K562 (cell line): Measurements from ENCODE around the gene GMPR. TPM values are rescaled to one million over a fixed set of nuclear protein-coding genes. Genes with fewer than 3 reads are reported as not detected.

Experiments used
- ATF4 ChIP-seq: fragments of 450-650 bp; formaldehyde crosslinking; IDR thresholded peaks from 2 replicates; pipeline ENCODE4 v1.4.0; 2022; ENCODE audit warnings: mild to moderate bottlenecking, moderate library complexity
- C11orf30 ChIP-seq: fragments of 450-650 bp; IDR thresholded peaks from 2 replicates; pipeline ENCODE4 v1.6.1; 2016; ENCODE audit warnings: low read depth, mild to moderate bottlenecking
- CEBPB ChIP-seq: fragments of 450-650 bp; IDR thresholded peaks from 2 replicates; pipeline ENCODE4 v1.6.1; 2016; ENCODE audit warnings: missing genetic modification characterization, missing compliant biosample characterization
- CHD2 ChIP-seq: IDR thresholded peaks from 2 replicates; pipeline ENCODE4 v1.6.1; 2011; ENCODE audit warnings: low read depth, low read length
- CHD4 ChIP-seq: fragments of 200-600 bp; sonication (generic); IDR thresholded peaks from 3 replicates; pipeline ENCODE4 v1.6.1; 2012; ENCODE audit warnings: low read depth, mild to moderate bottlenecking, mixed read lengths, low read length, inconsistent platforms; ENCODE audit not compliant: insufficient read depth, insufficient replicate concordance, poor library complexity, severe bottlenecking
- CREB3L1 ChIP-seq: fragments of 450-650 bp; IDR thresholded peaks from 2 replicates; pipeline ENCODE4 v1.6.1; 2014; ENCODE audit warnings: low read depth, mild to moderate bottlenecking, moderate library complexity, borderline replicate concordance
- GABPB1 ChIP-seq: sonication (generic); formaldehyde crosslinking; IDR thresholded peaks from 2 replicates; pipeline ENCODE4 v1.8.0; 2022; ENCODE audit warnings: mild to moderate bottlenecking, missing genetic modification reagents
- ID3 ChIP-seq, 2 experiments: fragments of 250-450 bp in 1 of 2; fragments of 450-650 bp in 1 of 2; sonication (Bioruptor Pico) in 1 of 2; IDR thresholded peaks; 2 replicates each; pipeline versions ENCODE4 v1.6.1 to v1.8.0; 2016 to 2021; ENCODE audit warnings: mild to moderate bottlenecking in 2 of 2, moderate library complexity in 2 of 2, missing compliant biosample characterization in 1 of 2, missing genetic modification characterization in 1 of 2
- KDM2B ChIP-seq: fragments of 250-450 bp; sonication (Bioruptor Pico); IDR thresholded peaks from 2 replicates; pipeline ENCODE4 v1.8.0; 2021; ENCODE audit warnings: mild to moderate bottlenecking, moderate library complexity
- MBD2 ChIP-seq: sonication (generic); IDR thresholded peaks from 2 replicates; pipeline ENCODE4 v1.6.1; 2016; ENCODE audit warnings: low read depth, borderline replicate concordance
- MEF2D ChIP-seq: conservative IDR thresholded peaks from 2 replicates; pipeline ENCODE4 v1.6.1; 2016; ENCODE audit warnings: low read depth, missing genetic modification characterization, missing compliant biosample characterization
- NCOA6 ChIP-seq: fragments of 450-650 bp; IDR thresholded peaks from 2 replicates; pipeline ENCODE4 v1.6.1; 2017; ENCODE audit warnings: mild to moderate bottlenecking
- PRPF4 ChIP-seq: fragments of 200-400 bp; formaldehyde crosslinking; IDR thresholded peaks from one replicate; pipeline ENCODE4 v1.6.1; 2017; ENCODE audit warnings: low read length, low read depth, mild to moderate bottlenecking; ENCODE audit not compliant: insufficient read depth, poor library complexity, severe bottlenecking
- SMAD4 ChIP-seq: fragments of 250-450 bp; sonication (Bioruptor Pico); conservative IDR thresholded peaks from 2 replicates; pipeline ENCODE4 v1.8.0; 2021; ENCODE audit warnings: inconsistent platforms, mild to moderate bottlenecking, moderate library complexity
- TCF15 ChIP-seq: fragments of 250-450 bp; sonication (Bioruptor Pico); IDR thresholded peaks from 2 replicates; pipeline ENCODE4 v1.8.0; 2022; ENCODE audit warnings: moderate library complexity, mild to moderate bottlenecking, inconsistent platforms
- XRCC4 ChIP-seq: IDR thresholded peaks from one replicate; pipeline ENCODE4 v1.6.1; 2011; ENCODE audit not compliant: insufficient read depth, insufficient read length; ENCODE audit errors: extremely low read depth
- YY1 ChIP-seq, 3 experiments: IDR thresholded peaks; 2 replicates each; pipeline ENCODE4 v1.6.1; 2011; ENCODE audit warnings: low read length in 2 of 3, mild to moderate bottlenecking in 2 of 3, moderate library complexity in 2 of 3, borderline replicate concordance in 1 of 3, control low read depth in 1 of 3, low read depth in 1 of 3; ENCODE audit not compliant: insufficient read depth in 3 of 3, insufficient replicate concordance in 2 of 3, control insufficient read depth in 1 of 3, insufficient read length in 1 of 3; ENCODE audit errors: extremely low read depth in 1 of 3
- ZNF253 ChIP-seq: fragments of 250-450 bp; sonication (Bioruptor Pico); conservative IDR thresholded peaks from 2 replicates; pipeline ENCODE4 v1.6.1; 2021; ENCODE audit warnings: mild to moderate bottlenecking
- ZNF507 ChIP-seq: conservative IDR thresholded peaks from 2 replicates; pipeline ENCODE4 v1.6.1; 2017; ENCODE audit warnings: missing genetic modification characterization, missing compliant biosample characterization
- ZNF707 ChIP-seq: fragments of 250-450 bp; sonication (Bioruptor Pico); conservative IDR thresholded peaks from 2 replicates; pipeline ENCODE4 v1.8.0; 2022; ENCODE audit warnings: inconsistent platforms, mild to moderate bottlenecking, moderate library complexity
- ZNF740 ChIP-seq, 3 experiments: fragments of 200-800 bp in 1 of 3; sonication (Bioruptor generic) in 1 of 3; sonication (generic) in 1 of 3; formaldehyde crosslinking in 1 of 3; IDR thresholded peaks; 2 replicates each; pipeline versions ENCODE4 v1.6.1 to v1.8.0; 2016 to 2022; ENCODE audit warnings: mild to moderate bottlenecking in 2 of 3, missing compliant biosample characterization in 2 of 3, missing genetic modification characterization in 2 of 3, missing genetic modification reagents in 1 of 3
- polyA plus RNA-seq, 8 experiments: library from polyadenylated mRNA; depleted of rRNA in 4 of 8; stranded (reverse) in 5 of 8; unstranded in 3 of 8; fragments of >200 nt; fragmentation: Nextera tagmentation in 2 of 8; fragmentation: Illumina TruSeq in 1 of 8; extraction: Ambion mirVana in 2 of 8; extraction: Trizol in 1 of 8; gene quantifications; 2 replicates each; pipeline versions ENCODE4 v1.2.1 to v1.2.3, GENCODE V29; 2011 to 2014; ENCODE audit warnings: inconsistent platforms in 1 of 8, missing spikeins in 1 of 8
- total RNA-seq, 7 experiments: library from RNA; depleted of rRNA in 6 of 7; stranded (reverse); fragments of >200 nt in 6 of 7; fragmentation: Illumina TruSeq in 2 of 7; extraction: Trizol in 2 of 7; gene quantifications; 2 replicates each; pipeline versions ENCODE4 v1.2.1 to v1.2.3, GENCODE V29; 2011 to 2021; ENCODE audit warnings: low replicate concordance in 1 of 7

Gene GMPR
- total and polyA plus RNA-seq, 9 of the 15 experiments (the other 6 are each of a cell fraction or from before 2014, with no cell fraction given): 34.6 to 83.7 (median 49.8) TPM

- TF ChIP-seq YY1 (IDR thresholded peaks at IDR 0.05; ENCODE audit: borderline replicate concordance in 1 of 3, control insufficient read depth in 1 of 3, extremely low read depth in 1 of 3, insufficient read depth in 3 of 3, insufficient read length in 1 of 3, insufficient replicate concordance in 2 of 3, low read depth in 1 of 3, low read length in 2 of 3) (no peak), NCOA6 (no peak), CREB3L1 (no peak), CEBPB (no peak), CHD4 (no peak), ID3 (CRISPR knock-in tag; IDR thresholded peaks at IDR 0.05) (peak; percentile 74; the same call in 1 of the 2 replicates), ID3 (tag; IDR thresholded peaks at IDR 0.05) (peak; percentile 98), ZNF507 (tag) (peak; percentile 45), CHD2 (no peak), PRPF4 (no peak), GABPB1 (CRISPR knock-in tag) (no peak), ZNF707 (CRISPR knock-in tag) (no peak), C11orf30 (no peak), ATF4 (CRISPR knock-in tag) (peak; percentile 89), ZNF740 (CRISPR knock-in tag; IDR thresholded peaks at IDR 0.05) (no peak), ZNF740 (tag; IDR thresholded peaks at IDR 0.05) (peak in 1 of 2 experiments; percentile 97; a peak in 2 of 4 replicates), ZNF253 (CRISPR knock-in tag) (no peak), SMAD4 (CRISPR knock-in tag) (peak; percentile 97), XRCC4 (no peak), KDM2B (CRISPR knock-in tag) (0 out of 2 replicates have a peak, but pooled peaks have one; percentile 43), TCF15 (peak; percentile 89), MEF2D (tag) (peak; percentile 91), MBD2 (no peak)
Measured at GRCh38 chr6:16236009-16236501, 2.3 kb upstream of the GMPR start (continued).
